Nephron progenitor cell (in vitro differentiated cells): ENCODE results near the gene KRTAP19-5.

Source experiments
- DNase-seq: peaks from one replicate; pipeline ENCODE4 v3.0.0; 2021
- H3K27ac Mint-ChIP-seq: 2 replicates; pipeline ENCODE4 v1.8.0; 2021; ENCODE audit warnings: mild to moderate bottlenecking, moderate library complexity, mixed read lengths
- H3K27me3 Mint-ChIP-seq: 2 replicates; pipeline ENCODE4 v1.8.0; 2021; ENCODE audit warnings: mild to moderate bottlenecking, low read depth, mixed read lengths; ENCODE audit not compliant: poor library complexity
- H3K36me3 Mint-ChIP-seq: 2 replicates; pipeline ENCODE4 v1.8.0; 2021; ENCODE audit warnings: low read depth, mixed read lengths
- H3K4me1 Mint-ChIP-seq: 2 replicates; pipeline ENCODE4 v1.8.0; 2021; ENCODE audit warnings: mixed read lengths
- H3K4me3 Mint-ChIP-seq: 2 replicates; pipeline ENCODE4 v1.8.0; 2021; ENCODE audit warnings: mild to moderate bottlenecking, moderate library complexity, mixed read lengths
- H3K9me3 Mint-ChIP-seq: 2 replicates; pipeline ENCODE4 v1.8.0; 2021; ENCODE audit warnings: mild to moderate bottlenecking, moderate library complexity, mixed read lengths
- CTCF ChIP-seq: fragments of 200-600 bp; sonication (generic); IDR thresholded peaks from 2 replicates; pipeline ENCODE4 v1.5.0; 2021; ENCODE audit warnings: antibody characterized with exemption

Gene KRTAP19-5

DNA sequence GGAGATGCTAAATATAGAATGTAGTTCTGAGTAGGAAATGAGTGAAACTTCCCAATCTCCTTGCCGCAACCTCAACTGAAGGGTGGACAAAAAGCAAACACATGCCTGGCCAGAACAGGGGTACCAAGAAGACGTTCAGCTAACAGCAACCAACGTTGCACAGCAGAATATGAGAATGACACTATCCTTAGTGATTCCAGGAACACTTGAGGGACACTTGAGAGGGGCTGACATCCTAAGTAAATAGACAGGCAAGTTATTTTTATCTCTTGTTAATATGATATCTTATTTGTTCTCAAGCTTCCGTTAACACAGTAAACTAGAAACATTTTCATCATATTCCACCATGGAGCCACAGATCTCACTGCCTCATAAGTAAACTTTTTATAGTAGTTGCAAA is 22.7 kb downstream of the KRTAP19-5 start:
- peaks cover 5% of the 10 kb centered on the region for H3K36me3 Mint-ChIP-seq
- no peak overlapping the region for H3K4me3 Mint-ChIP-seq
- DNase-seq: no peak
- peaks cover 29% of the 10 kb centered on the region for H3K4me1 Mint-ChIP-seq
- TF ChIP-seq CTCF: no peak
- H3K9me3 Mint-ChIP-seq: no peaks in the 10 kb centered on the region
- H3K27me3 Mint-ChIP-seq: no peaks in the 10 kb centered on the region
- no peak overlapping the region for H3K27ac Mint-ChIP-seq

DNA sequence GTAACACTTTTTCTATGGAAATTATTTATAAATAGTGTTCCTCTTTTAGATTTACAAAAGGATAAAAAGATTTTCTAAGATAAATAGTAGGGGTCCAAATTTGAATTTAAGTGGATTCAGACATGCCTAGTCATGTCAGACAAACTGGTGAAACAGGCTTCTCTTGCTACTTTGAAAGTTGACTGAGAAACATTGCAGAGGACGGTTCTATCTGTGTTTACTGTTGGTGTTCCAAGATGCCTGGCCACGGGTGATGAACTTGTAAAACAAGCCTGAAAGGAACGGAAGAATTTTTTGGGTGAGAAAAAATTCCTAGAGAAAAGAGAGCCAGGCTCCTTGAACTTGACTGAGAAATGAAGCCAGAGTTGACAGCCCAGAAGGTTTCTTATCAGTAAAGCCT is 23.9 kb downstream of the KRTAP19-5 start:
- peaks cover 5% of the 10 kb centered on the region for H3K36me3 Mint-ChIP-seq
- H3K4me1 Mint-ChIP-seq: peaks cover 32% of the 10 kb centered on the region
- no peak for TF ChIP-seq CTCF
- peak overlapping the region; percentile 16 for H3K27ac Mint-ChIP-seq
- no peak overlapping the region for H3K4me3 Mint-ChIP-seq
- H3K27me3 Mint-ChIP-seq: no peaks in the 10 kb centered on the region
- H3K9me3 Mint-ChIP-seq: no peaks in the 10 kb centered on the region
- DNase-seq: no peak

DNA sequence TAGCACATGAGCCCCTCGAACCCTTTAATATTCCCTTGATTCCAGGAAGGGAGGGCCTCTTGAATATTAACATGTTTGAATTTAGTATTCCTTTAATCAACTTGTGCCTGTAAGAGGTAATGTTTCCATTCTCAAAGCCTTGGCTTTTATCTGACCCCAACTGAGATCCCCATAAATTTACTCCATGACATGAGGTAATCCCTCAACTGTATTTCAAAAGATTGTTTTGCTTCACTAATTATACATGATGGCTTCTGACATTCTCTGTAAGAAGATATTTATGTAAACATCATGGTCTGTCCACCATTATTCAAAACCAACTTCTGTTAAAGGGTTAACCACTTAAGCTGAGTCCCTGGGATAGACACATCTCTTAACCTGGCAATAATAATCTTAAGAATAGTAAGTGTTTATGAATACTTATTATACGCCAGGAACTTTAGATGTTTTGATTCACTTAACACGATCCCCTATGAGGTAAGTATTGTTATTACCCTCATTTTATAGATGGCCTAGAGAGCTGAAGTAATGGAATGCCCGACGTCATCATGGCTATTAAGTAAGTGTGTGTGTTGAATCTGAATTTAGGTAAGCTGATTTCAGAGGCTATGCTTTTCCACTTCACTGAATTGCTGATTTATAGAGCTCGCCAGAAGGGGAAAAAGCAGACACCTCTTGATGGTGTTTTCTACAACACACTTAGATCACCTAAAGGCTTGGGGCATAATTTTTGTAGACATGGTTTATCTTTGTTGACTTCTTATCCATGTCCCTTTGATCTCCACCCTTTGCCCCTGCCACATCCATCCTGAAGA is 32.8 kb downstream of the KRTAP19-5 start:
- Mint-ChIP-seq H3K4me1 (peaks cover 81% of the 10 kb centered on the region), H3K27me3 (no peaks in the 10 kb centered on the region), H3K27ac (peak overlapping the region; percentile 93)

DNA sequence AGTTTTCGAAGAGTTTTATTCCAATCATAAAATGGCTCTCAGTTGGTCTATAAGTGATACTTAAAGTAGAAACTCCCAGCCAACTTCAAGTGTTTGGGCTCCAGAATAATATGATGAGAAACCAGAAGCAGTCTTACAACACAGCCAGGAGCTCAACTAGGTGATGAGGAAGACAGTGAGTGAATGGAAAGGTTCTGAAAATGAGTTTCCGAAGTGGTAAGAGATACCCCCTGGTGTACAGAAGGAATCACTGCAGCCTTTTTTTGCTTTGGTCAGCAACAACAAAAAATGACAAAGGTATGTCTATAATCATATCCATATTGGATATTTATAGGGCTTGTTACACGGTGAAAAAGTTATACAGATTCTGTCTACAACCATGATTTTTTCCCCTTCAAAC is 38.2 kb downstream of the KRTAP19-5 start:
- peaks cover 4% of the 10 kb centered on the region for H3K27me3 Mint-ChIP-seq
- no peak for DNase-seq
- peaks cover 10% of the 10 kb centered on the region for H3K9me3 Mint-ChIP-seq
- H3K4me1 Mint-ChIP-seq: peaks cover 38% of the 10 kb centered on the region
- no peak overlapping the region for H3K4me3 Mint-ChIP-seq
- H3K27ac Mint-ChIP-seq: no peak overlapping the region
- peaks cover 15% of the 10 kb centered on the region for H3K36me3 Mint-ChIP-seq
- TF ChIP-seq CTCF: peak; percentile 42

More for the DNA sequence above, 32.8 kb downstream of the KRTAP19-5 start:
- Mint-ChIP-seq H3K36me3 (peaks cover 10% of the 10 kb centered on the region), H3K4me3 (no peak overlapping the region), H3K9me3 (peaks cover 5% of the 10 kb centered on the region)
- DNase-seq: no peak
- no peak for TF ChIP-seq CTCF
